NCI-H187 (cell line): Measurements from ENCODE around the gene GALNT8.
"Not testable (repeated sequence)": the region's sequence is repeated elsewhere in the genome, so short reads cannot be mapped to it uniquely, and the experiment has no call there.

Source experiments
- DNase-seq, 2 experiments: peaks; one replicate each; lab custom pipeline; 2025; lab: John Stamatoyannopoulos, UW

GALNT8 gene, protein sequence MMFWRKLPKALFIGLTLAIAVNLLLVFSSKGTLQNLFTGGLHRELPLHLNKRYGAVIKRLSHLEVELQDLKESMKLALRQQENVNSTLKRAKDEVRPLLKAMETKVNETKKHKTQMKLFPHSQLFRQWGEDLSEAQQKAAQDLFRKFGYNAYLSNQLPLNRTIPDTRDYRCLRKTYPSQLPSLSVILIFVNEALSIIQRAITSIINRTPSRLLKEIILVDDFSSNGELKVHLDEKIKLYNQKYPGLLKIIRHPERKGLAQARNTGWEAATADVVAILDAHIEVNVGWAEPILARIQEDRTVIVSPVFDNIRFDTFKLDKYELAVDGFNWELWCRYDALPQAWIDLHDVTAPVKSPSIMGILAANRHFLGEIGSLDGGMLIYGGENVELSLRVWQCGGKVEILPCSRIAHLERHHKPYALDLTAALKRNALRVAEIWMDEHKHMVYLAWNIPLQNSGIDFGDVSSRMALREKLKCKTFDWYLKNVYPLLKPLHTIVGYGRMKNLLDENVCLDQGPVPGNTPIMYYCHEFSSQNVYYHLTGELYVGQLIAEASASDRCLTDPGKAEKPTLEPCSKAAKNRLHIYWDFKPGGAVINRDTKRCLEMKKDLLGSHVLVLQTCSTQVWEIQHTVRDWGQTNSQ

DNA sequence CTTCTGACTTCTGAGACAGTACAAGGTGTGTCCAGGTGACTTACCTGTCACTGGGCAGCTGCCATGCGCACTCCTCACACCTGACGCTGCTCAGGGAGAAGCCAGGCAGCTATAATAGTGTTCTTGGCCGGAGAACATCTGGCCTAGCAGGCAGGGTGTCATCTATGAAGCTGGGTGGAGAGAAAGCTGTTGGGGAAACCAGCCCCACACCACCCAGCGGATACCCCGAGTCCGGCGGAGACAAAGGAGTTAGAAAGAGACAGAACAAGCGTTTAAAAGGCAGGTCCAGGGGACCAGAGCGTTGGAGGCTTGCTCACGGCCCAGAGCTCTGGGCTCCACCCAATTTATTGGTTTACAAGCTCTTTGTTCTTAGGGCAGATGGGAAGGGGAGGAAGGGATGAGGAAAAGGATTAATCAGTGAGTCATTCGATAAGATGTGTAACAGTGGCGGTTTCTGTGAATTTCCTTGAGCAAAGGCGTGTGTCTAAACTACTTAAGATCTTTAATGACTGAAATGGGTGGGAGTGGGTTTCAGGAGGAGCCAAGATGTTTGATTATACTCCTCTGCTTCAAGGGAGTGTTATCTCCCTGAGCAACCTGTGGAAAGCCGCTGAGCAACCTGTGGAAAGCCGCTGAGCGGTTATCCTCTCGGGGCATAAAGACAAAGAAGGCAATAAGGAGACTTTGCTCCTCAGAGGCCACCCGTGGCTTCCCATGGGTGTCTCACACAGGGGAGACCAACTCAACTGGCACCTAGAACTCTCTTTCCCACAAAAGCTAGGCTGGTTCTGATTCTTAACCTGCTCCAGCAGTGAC lies at the start of gene GALNT8:
Gene GALNT8, plus strand, starts transcription at position 580 of the 816 bp plus-strand sequence. CDS start 278 bp downstream, outside the sequence.
- DNase-seq = no peak

DNA sequence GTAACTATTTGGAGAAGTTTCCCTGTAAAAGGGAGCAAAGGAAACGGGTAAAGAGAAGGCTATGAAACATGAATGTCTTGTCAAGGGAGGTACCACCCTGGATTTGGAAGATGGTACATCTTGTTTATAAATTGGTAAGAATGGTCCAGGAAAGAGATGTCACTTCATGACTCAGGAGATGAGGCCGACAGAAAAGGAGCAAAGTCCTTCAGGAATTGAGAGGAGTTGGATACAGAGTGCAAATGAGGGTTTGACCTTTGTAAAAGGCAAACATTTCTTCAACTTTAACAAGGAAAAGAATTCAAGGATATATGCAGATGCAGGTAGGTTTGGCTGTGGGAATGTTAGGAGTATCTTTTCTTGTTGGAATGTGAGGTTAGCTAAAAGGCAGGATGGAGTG lies 40.5 kb upstream of the GALNT8 start:
- DNase-seq = no peak

DNA sequence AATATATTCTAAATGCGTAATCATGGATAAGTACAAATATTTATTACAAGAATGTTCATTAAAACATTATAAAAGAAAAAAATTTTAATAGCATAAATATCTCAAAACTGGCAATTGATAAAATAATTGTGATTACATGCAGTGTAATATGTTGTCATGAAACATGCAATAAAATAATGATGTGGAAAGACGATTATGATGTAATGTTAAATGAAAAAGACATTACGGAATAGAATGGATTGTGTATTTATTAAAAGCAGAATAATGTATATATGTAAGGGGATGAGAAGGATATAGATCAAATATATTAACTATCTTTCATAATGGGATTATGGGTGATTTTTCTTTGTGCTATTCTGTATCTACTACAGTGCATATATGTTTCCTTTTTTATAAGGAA lies 38.5 kb upstream of the GALNT8 start:
- no peak for DNase-seq

DNA sequence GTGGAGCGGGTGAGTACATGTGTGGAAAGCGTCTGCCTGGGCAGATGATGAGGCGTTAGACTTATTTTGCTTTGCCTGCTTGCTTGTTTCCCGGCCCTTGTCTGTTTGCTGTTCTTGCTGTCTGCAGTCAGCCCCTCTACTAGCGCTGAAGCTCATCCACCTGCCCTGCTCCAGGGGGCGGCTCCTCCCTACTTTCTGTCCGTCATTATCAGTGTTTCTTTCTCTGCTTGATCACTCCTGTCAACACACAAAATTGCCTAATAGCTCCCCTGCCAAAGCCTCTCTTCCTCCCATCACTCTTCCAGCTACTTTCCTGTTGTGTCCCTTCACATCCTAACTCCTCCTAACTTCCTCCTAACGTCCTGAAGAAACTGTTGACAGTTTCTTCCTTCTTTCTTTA lies 34.9 kb upstream of the GALNT8 start:
- no peak for DNase-seq

DNA sequence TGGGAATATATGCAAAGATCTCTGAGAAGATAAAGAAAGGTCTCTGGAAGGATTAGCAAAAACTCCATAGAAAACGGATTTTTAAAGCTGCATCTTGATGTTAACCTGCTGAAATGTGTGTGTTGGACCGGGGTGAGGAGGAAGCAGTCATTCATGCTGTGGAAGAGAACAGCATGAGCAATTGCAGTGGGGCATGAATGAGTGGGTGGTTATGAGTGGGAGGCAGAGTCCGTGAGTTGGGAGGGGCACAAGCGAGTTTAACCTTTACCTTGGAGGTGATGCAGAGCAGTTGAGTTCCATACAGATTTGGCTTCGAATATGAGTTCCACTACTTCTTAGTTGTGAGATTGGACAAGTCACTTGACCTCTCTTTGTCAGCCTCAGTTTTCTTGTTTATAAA lies 29.4 kb upstream of the GALNT8 start:
- DNase-seq = no peak

DNA sequence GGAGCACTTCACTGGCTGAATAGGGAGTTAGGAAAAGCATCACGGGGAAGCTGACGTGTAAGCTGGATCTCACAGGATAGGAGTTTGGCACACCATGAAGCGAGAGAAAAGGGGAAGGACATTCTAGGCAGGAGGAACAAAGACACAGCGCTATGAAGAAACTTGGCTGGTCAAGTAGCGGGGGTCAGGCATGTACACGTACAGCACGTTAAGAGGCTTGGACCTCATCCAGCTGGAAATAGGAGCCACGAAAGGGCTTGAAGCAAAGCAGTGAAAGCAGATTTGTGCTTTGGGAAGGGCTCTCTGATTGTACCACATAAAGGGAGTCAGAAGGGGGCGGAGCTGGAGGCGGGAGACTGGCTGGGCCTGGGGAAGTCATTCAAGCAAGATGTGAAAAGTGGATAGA lies 19.6 kb upstream of the GALNT8 start:
- DNase-seq = no peak

DNA sequence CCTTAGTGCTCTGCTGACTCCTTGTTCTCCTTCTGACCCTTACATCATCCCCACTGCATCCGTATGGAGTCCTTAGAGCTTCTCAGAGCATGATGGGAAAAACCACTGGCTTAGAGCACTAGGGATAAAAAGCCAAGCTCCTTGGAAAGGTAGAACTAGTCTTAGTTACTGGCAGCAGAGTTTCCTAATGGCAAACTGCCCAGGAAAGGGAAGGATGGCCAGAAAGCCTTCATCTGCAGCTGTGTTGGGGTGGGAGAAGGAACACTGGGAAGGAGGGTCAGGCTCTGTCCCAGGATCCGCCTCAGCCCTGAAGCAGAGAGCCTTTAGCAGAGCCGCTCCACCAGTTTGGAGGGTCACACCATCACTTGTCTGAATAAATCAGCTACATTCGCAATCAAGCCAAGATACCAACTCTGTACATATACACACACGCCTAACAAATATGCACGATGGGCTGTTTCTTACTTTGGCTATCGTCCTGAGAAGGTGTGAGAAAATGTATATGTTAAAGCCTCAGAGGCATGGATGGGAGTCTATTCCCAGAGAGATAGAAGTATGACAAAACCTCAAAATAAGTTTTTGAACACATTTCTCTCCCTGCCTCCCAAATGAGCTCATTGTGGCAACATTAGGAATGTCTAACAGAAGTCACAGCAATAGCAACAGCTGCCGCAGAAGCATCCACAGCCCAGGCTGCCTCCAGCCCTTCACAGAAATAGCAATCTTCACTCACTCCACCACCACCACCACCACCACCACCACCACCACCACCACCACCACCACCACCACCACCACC lies 18.6 kb upstream of the GALNT8 start:
- no peak for DNase-seq

DNA sequence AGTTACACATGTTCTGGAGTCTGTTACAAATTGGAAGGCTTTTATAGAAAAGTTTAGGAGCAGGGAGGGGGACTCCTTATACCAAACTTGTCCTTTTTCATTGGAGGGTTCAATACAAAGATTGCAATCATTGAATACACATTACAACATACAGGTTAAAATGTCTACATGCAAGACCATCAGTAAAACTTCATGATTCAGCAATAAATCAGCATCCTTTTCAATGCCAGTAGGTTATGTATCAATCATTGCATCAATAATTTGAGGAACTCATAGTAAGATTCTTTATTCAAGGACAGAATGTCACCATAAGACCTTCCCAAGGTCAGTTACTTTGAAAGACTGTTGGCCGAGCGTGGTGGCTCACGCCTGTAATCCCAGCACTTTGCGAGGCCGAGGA lies 16.5 kb upstream of the GALNT8 start:
- DNase-seq = no peak

DNA sequence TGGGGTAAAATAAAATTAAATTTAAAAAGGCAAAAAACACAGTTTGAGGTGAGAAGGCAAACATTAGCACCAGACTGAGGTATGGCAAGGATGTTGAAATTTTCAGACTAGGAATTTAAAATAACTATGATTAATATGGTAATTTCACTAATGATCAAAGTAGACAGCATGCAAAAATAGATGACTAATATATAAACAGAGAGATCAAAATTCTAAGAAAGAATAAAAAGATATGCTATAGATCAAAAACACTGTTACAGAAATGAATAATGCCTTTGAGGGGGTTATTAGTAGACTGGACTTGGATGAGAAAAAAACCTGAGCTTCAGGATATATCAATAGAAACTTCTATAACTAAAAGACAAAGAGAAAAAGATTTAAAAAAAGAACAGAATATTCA lies 14.4 kb upstream of the GALNT8 start:
- no peak for DNase-seq

DNA sequence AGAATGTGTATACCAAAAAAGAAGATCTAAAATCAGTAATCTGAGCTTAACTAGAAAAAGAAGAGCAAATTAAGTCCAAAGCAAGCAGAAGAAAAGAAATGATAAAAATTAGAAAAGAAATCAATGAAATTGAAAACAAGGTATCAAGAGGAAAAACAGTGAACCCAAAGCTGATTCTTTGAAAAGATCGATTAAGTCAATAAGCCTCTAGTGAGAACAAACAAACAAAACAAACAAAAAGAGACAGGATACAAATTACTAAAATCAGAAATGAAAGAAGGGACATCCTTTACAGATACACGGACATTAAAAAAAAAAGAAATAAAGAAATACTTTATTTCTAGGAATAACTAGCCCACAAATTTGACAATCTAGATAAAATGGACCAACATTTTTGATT lies 12.9 kb upstream of the GALNT8 start:
- no peak for DNase-seq

DNA sequence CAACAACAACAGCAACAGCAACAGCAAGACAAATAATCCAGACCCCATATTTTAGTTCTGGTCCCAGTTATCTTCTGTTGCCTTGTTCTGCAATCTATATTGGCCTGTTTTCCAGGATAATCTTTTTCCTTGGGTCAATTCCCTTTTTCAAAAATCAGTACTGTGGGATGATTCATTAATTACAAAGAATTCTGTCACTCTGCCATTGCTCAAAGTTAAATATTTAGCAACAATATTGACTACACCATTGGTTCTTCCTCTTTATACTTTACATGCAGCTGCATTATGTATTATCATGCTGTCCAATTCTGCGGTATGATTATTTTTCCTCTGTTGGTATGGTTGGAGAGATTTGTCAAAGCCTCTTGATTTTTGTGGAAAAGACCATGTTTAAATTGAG lies 10.1 kb upstream of the GALNT8 start:
- no peak for DNase-seq

DNA sequence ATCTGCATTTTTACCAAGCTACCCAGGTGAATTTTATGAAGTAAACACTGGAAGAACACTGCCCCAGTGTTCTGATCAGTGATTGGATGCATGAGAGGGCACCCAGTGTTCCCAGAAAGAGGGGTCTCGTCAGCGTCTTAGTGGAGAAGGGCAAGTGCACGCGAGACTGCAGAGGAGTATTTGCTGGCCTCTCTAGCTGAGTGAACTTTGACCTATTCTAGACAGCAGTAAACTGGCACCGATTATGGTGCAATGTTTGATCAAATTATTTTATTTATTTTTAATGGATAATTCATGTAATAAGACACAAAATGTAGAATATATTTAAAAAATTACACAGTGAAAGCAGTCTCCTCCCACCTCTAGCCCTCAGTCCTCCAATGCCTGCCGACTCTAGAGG lies 5.3 kb upstream of the GALNT8 start:
- DNase-seq = no peak

DNA sequence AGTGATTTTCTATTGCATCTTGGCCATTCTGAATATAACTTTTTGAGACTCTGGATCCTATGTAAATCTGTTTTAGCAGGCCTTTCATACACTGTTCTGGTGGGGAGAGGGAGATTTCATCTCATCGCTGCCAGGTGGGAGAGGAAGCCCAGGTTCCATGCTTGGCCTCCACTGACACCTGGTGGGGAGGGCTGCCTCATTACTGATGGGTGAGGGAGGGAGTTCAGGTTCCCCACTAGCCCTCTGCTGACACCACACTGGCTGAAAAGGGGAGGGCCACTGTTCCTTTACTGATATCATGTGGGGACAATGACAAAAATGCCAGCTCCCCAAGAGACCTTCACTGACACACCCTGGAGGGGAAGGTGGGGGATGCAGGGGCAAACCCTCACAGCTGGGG lies 2.4 kb upstream of the GALNT8 start:
- DNase-seq = no peak

DNA sequence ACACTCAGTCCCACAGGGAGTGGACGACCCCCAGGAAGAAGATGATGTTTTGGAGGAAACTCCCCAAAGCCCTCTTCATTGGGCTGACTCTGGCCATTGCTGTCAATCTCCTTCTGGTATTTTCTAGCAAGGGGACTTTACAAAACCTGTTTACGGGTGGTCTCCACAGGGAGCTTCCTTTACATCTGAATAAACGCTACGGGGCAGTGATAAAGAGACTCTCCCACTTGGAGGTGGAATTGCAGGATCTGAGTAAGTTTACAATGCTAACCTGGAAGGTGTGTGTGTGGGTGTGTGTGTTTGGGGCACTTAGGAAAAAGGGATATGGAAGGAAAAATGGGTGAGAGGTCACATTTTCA lies 416 bp downstream of the GALNT8 start:
- no peak for DNase-seq

DNA sequence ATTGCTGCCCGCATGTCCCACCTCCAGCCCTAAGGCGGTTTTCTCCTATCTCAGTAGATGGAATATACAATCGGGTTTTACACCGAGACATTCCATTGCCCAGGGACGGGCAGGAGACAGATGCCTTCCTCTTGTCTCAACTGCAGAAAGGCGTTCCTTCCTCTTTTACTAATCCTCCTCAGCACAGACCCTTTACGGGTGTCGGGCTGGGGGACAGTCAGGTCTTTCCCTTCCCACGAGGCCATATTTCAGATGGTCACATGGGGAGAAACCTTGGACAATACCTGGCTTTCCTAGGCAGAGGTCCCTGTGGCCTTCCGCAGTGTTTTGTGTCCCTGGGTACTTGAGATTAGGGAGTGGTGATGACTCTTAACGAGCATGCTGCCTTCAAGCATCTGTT lies 1.4 kb downstream of the GALNT8 start:
- DNase-seq = not testable (repeated sequence)

DNA sequence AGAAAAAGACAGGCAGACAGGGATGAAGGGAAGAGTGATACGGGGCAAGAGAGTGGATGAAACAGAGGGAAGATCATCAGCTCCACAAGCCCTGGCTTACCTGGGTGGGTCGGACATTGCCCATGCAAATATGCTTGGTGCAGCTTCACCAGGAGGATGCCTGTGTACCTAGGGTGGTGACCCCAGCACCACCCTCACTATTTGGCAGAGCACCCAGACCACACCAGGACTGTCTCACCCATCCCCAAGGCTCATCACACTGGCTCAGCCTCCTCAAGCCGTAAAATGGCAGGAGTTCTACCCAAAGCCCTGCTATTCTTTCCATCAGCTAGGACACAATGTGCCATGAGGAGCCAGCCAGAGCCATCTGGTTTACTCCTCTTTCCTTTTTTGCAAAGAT lies 3.0 kb downstream of the GALNT8 start:
- no peak for DNase-seq

DNA sequence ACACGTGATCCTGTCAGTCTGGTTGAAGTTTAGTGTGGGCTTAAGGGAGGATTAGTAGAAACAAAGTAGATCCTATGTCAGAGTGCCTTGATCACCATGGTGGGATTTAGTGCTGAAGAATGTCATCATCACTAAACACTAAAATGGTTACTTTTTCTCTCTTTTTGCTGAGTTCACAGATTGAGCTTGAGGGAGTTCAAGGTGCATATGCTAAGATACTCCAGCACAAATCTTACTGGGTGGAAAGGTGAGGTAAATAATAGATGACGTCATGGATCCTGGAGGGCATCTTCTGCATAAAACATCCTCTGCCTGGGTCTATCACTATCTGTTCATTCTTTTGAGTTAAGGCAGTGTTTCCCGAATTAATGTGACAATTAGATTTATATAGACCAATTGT lies 4.9 kb downstream of the GALNT8 start:
- no peak for DNase-seq

DNA sequence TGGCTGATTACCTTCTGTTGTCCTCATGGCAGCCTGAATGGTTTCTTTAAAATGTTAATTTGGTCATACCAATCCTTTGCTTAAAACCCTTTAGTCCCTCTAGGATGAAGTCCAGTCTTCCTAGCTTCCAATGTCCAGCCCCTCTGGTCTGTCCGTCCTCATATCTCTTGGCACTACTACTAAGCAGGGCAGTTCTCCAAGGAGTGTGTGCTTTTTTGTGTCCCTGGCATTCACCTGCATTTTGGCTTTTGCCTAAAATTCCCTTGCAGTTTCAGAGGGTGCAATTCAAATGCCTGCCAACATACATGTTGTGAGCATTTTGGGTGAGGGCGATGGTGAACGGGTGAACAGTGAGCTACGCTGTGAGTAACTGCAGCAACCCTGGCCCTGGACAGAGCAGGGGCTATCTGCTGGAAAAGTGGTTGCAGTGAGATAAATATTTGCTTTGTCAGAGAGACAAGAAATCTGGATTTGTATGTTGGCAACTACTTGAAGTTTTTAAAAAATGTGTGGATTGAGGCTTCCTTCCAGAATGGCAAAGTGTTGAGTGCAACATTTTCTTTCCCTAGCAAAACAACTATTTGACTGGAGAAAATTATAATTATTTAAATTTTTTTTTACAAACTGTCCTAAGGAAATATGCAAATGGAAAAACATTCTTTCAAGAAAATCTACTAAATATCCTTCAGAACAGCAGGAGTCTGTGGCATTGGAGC lies 14.6 kb downstream of the GALNT8 start:
- no peak for DNase-seq

DNA sequence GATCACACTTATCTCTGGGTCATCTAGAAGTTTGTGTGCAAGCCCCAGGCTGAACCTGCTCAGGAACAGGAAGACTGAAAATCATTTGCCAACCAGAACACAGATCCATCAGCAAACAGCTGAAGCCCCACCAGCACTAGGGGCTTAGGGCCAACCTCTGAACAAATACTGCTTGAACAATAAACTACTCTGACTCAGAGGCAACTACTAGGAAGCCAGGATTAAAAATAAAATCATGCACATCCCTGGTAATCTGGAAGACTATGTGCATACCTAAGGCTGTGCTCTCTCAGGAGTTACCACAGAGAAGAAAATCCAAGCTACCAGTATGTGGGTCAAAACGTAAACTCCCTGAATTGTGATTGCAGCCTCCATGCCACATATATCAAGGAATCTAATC lies 15.9 kb downstream of the GALNT8 start:
- no peak for DNase-seq

DNA sequence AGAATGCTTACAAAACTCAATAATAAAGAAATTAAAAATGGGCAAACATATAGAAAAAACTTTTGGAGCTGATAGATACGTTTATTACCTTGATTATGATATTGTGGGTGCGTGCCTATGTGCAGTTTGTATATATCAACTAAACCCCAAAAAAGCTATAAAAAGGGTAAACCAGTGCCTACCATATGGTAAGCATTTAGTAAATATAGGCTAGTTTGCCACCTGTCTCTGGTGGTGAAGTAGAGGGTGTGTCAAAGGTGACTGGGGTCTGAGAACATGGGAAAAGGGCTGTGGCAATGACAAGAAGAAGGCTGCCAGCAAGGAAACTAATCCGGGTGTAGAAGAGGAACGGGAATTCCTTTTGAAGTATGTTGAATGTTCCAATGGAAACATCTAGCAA lies 18.3 kb downstream of the GALNT8 start:
- DNase-seq = no peak

DNA sequence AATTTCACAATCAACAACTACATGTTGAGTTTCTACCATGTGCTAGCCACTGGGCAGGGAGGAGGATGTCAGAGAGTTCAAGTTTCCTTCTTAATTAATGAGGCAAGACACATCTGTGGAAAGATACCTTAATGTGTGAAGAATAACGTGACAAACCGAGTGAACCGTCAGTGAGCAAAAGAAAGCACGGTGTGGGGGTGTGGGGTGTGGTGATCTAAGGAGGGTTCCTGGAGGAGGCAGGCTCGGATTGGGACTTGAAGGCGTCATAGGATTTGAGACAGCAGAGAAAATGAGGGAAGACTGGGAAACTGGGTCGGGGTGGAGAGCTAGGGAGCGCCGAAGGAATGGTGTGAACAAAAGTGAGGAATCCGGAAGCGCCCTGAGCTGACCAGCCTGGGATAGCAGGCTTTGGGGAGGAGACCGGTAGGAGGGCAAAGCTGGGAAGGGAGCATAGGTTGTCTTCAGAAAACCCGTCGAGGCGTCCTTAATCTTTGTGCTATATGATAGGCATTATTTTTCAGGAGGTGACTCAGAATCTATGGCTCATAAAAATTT lies 22.3 kb downstream of the GALNT8 start:
- DNase-seq = no peak
